GM12874 (cell line): ENCODE data around the gene NR5A2.

ENCODE experiments used
- CTCF ChIP-seq: IDR thresholded peaks from 2 replicates; pipeline ENCODE4 v1.5.1; 2011; ENCODE audit warnings: low read depth, mild to moderate bottlenecking, control low read depth, low read length, moderate library complexity; ENCODE audit not compliant: insufficient read depth

NR5A2 gene

GRCh38 chr1:200040481-200041138 lies 13.1 kb downstream of the NR5A2 start:
- TF ChIP-seq CTCF, result no peak

- TF ChIP-seq CTCF, result no peak
Observed at GRCh38 chr1:200041337-200042118, 14.0 kb downstream of the NR5A2 start.

DNA sequence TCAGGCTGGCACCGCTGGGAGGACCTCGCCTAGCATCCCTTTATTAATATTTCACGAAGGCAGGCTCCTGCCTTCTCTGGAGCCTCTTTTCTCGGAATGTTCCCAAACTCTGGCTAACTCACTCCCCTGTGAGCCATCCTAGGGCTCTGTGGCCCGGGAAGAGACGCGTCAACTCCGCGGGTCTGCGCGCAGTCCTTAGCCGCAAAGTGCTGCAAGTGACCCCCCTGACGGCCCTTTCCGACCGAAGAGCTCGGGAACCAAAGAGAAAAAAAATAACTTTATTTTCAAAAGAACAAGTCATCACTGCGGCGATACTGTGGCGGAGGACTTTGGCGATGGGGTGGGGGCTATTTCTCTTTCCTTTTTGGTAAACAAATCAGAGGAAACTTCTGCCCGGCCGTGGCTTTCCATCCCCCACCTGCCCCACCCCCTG lies 14.6 kb downstream of the NR5A2 start:
- no peak for TF ChIP-seq CTCF

- no peak for TF ChIP-seq CTCF
Observed at GRCh38 chr1:200042552-200043335, 15.2 kb downstream of the NR5A2 start.

- no peak for TF ChIP-seq CTCF
Observed at GRCh38 chr1:200043336-200043668, 15.8 kb downstream of the NR5A2 start.

GRCh38 chr1:200046115-200046514 lies 18.6 kb downstream of the NR5A2 start:
- TF ChIP-seq CTCF, result no peak

GRCh38 chr1:200048244-200048643 lies 20.7 kb downstream of the NR5A2 start:
- TF ChIP-seq CTCF, result no peak
